NCI-H1105 (cell line): Measurements from ENCODE around the gene FBXO47.

Experiments
- DNase-seq: peaks from one replicate; lab custom pipeline; 2025; lab: John Stamatoyannopoulos, UW

Gene FBXO47

GRCh38 chr17:38967290-38967738 lies at the start of gene FBXO47:
Gene FBXO47, minus strand, starts transcription at chr17:38967403. Its CDS starts 4,378 bp downstream, at chr17:38963025.
- DNase-seq: no peak

GRCh38 chr17:39016193-39017153 lies 49.3 kb upstream of the FBXO47 start:
- no peak for DNase-seq

GRCh38 chr17:39015546-39015935 lies 48.3 kb upstream of the FBXO47 start:
- DNase-seq: no peak

GRCh38 chr17:39014795-39015545 lies 47.8 kb upstream of the FBXO47 start:
- no peak for DNase-seq

GRCh38 chr17:39014044-39014794 lies 47.0 kb upstream of the FBXO47 start:
- DNase-seq: no peak

GRCh38 chr17:39012725-39013124 lies 45.5 kb upstream of the FBXO47 start:
- DNase-seq: no peak

GRCh38 chr17:39011907-39012468 lies 44.8 kb upstream of the FBXO47 start:
- no peak for DNase-seq

- no peak for DNase-seq
Observed at GRCh38 chr17:39009581-39010001, 42.4 kb upstream of the FBXO47 start.

GRCh38 chr17:39008633-39009032 lies 41.4 kb upstream of the FBXO47 start:
- DNase-seq: no peak

GRCh38 chr17:39002991-39003715 lies 36.0 kb upstream of the FBXO47 start:
- no peak for DNase-seq

GRCh38 chr17:39001703-39002637 lies 34.8 kb upstream of the FBXO47 start:
- DNase-seq: no peak

GRCh38 chr17:39000021-39000601 lies 32.9 kb upstream of the FBXO47 start:
- DNase-seq: no peak

GRCh38 chr17:38996660-38997337 lies 29.6 kb upstream of the FBXO47 start:
- no peak for DNase-seq

GRCh38 chr17:38994026-38994425 lies 26.8 kb upstream of the FBXO47 start:
- no peak for DNase-seq

GRCh38 chr17:38984666-38985065 lies 17.5 kb upstream of the FBXO47 start:
- no peak for DNase-seq

GRCh38 chr17:38982858-38983746 lies 15.9 kb upstream of the FBXO47 start:
- peak; percentile 56 for DNase-seq

GRCh38 chr17:38981636-38982035 lies 14.4 kb upstream of the FBXO47 start:
- no peak for DNase-seq
